HG03571 (cell line): ENCODE data around the gene HOXD4.
A peak's percentile ranks its signal among the peaks of the same experiment; 100 is the strongest.

Experiments
- ATAC-seq: cut with Tn5 transposase; IDR thresholded peaks from one replicate; pipeline ENCODE4 v1.9.1; 2021; ENCODE audit not compliant: unreplicated experiment

Gene HOXD4

DNA sequence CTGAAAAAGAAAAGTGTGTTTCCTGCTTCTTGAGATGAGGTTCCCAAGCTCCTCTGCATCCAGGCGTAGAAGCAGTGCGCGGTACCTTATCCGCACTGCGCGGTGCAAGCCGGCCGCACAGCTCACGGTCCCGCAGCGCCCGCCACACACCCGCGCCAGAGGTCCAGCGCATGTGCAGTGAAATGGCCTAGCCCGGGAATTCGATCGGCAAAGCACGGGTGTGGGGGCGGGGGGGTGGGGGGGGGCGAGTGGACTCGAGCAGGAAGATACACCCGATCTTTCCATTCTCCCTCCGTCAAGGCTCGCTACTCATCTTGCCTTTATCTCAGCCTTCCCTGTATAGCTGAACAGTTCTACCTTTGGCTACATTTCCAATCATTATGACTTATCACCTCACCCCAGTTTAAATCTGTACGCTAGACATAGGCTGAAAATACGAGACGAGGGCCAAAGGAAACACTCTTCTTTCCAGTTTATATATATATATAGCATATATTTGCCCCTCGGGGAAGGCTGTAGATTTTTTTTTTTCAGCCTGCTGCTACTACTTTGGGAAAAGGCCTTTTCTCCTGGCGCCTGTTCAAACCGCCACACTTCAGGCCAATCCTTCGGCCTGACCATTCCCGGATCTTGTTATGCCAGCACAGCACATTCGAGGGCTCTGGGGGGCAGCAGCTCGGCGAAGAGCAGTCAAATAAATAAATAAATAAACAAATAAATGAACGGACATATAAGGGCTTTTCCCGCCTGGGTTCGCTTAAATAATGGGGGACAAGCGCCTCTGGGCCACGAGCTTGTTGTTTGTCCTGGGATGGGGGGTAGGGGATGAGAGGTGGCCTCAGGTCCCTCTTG is 11.5 kb upstream of the HOXD4 start:
- no peak for ATAC-seq

DNA sequence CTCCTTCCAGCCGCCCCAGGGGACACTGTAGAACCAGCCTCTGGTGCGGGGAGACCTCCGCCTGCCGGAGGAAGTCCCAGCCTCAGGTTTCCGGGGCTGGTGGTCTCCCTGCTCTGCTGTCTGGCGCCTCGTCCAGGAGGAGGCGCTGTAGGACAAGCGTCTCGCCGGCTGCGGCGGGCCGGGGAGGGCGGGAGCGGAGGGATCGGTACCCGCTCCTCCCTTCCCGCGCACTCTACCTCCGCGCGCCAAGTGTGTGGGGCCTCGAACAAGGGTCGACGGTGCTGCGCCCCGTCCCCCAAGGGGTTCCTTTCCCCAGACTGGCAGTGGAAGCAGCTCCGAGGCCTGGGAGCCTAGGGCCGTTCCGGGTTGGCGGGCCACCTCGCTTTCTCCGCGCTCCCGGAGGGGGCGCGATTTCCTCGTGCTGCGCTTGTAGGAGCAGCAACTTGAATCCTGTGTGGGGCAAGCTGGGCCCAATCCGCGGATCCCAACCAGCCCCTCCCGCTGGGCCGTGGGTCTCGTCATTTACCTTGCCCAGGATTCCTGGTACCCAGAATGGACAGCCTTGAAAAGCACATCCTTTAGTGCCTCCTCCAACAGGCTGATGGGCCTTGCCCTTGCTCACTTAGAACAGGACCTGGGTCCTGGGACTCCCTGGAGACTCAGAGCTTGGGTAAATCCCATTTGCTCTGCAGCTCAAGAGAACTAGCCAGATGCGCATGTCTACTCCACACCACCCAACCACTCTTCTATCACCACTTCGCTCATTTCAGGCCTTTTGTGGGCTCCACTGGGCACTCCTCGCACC is 10.6 kb upstream of the HOXD4 start:
- ATAC-seq, result peak; percentile 93

DNA sequence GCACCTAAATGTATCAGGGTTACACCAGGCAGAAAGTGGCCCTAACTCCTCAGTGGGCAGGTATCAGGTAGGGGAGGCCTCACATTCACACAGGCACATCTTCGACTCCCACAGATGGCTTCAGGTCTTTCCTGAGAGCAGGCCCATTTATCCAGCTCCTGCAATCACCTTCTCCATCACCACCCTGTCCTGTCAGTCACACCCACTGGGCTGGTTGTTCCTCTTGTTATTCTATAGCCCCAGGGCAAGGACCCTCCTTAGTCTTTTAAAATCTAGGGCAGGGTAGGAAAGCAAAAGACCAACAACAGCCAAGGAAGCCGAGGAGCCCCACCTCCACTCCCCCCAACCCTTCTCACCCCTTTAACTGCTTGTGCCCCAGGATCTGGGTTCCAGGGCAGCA is 9.1 kb upstream of the HOXD4 start:
- ATAC-seq, result no peak

DNA sequence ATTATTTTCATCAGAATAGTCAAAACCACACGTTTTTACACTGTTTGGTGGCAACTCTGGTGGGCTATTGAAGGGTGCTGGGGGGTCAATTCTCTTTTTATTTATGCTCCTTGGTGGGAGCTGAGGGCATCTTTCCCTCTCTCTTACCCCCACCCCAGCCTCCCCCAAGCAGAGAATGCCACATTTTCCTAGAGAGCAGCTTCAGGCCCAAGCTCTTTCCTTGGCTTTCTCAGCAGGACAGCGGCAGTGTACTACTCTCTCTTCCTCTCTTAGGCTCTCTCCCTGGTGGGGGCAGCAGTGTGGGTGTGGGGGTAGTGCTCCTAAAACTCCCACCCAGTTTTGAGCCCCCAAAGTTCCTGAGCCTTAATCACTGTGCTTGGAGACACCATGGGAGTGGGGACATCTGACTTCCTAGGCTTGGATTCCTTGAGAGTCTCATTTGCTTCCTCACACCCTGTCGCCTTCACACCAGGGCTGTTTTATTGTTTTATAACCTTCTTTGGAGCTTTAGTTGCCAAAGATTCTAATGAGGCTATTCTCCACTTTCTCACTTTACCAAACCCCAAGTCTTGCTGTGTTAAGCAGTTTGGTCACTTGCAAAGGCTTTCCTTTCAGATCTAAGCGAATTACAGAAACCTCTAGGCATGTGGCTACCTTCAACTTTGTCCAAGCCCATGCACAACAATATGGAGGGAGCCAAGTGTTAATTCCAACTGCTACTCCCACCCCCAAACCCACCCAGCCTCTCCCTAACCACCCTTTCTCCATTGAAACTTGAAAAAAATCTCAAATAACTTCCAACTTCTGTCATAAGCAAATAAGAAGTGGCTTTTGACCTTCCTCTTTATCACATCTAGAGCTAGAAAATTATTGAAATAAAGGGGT is 6.0 kb upstream of the HOXD4 start:
- ATAC-seq, result no peak

DNA sequence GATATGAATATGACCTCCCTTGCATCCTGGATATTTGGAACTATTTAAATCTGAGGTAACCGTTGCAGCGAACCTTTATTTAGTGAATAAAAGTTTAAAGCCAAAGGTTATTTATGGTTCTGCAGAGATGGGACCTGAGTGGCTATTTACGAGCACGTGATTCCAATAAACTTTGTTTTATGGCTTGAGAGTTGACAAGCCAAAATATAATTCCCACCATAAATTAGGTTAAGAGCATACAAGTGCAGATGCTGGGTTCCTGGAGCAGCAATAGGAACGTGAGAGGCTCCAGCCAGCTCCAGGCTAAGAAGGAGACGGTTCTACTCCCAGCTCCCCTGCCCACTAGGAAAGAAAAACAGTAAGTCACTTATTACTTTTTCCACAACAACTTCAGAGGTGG is 5.2 kb upstream of the HOXD4 start:
- no peak for ATAC-seq

DNA sequence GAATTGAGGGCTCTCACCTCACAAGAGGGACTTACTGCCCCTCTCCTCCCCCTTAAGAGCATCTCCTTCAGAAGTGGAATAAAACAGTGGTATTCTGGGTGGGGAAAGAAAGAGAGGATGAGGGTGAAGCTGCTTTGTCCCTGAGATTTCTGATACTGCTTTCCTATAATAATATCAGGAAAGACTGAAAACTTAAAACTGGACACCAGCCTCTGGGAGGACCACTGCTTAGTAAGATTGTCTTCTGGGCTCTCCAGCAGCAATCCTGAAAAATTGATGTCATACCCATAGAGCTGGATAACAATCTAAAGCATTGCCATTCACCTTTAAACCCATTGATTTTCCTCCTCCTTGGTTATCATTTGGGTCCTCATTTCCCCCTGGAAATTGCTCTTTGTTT is 4.7 kb upstream of the HOXD4 start:
- ATAC-seq, result no peak

DNA sequence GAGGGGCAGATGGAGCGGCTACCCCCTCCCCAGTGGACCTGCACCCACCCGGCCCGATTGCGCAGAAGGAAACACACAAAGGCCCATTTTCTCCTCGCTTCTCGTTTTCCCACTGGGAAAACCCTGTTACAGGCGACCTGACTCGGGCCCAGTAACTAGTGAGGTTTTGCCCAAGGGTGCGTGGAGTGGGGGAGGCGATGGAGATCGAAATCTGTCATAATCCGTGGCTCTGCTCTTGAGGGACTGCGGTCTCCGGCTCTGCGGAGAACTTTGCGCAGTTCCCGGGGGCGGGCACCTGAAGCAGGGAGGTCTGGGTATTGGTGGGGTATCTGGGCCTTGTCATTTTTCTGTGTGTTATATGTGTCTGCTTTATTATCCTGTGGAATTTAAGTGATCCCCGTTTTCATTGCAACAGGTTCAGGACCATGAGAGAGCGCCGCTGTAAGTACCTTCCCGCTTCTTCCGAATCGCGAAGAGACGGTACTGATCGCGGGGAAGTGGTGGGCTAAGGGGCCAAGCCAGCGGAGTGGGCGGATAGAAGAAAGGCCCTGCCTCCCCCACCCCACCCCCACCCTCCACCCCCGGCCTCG is 4.0 kb upstream of the HOXD4 start:
- ATAC-seq, result no peak

DNA sequence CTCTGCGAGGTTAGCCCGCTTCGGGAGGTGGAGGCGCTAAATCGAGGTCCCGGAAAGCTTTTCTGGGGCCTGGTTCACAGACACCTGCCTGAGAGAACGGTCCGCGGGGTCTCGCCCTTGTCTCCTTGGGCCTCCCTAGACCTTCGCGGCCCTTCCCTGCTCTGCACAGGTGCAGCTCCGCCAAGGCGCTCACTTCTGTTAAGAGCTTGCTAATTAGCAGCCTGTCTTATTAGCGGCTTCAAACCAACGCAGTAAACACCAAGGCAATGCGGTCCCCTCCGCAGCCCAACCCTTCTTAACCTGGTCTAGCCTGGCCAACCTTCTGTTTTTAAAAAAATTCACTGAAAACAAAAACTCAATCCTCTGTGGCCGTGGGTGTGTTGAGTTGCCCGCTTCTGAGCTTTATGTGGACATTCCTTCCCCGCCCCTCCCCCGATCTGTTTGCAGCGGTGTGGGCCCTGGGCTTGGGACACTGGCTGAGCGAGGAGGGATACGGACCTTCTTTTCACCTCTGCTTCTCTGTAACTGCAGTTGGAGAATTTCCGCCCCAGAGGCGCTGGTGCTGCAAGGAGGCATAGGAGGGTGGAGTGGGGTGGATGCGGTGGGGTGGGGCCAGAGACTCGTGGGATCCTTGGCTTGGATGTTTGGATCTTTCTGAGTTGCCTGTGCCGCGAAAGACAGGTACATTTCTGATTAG is 3.4 kb upstream of the HOXD4 start:
- ATAC-seq, result no peak

DNA sequence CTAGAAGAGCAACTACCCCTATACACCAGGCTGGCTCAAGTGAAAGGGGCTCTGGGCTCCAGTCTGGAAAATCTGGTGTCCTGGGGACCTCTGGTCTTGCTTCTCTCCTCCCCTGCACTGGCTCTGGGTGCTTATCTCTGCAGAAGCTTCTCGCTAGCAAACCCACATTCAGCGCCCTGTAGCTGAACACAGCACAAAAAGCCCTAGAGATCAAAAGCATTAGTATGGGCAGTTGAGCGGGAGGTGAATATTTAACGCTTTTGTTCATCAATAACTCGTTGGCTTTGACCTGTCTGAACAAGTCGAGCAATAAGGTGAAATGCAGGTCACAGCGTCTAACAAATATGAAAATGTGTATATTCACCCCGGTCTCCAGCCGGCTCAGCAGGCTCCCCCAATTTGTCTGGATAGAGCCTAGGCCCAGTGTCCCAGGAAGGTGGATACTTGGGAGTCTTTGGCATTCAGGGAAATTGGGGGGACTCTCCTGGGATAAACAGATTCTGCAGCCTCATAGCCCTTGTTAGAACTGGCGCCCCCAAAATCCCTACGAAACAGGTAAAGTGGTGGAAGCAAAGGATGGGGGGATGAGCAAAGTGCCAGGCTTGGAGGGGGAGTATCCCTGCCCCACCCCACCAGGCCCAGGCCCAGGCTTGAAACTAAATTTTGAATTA is 2.5 kb upstream of the HOXD4 start:
- no peak for ATAC-seq

DNA sequence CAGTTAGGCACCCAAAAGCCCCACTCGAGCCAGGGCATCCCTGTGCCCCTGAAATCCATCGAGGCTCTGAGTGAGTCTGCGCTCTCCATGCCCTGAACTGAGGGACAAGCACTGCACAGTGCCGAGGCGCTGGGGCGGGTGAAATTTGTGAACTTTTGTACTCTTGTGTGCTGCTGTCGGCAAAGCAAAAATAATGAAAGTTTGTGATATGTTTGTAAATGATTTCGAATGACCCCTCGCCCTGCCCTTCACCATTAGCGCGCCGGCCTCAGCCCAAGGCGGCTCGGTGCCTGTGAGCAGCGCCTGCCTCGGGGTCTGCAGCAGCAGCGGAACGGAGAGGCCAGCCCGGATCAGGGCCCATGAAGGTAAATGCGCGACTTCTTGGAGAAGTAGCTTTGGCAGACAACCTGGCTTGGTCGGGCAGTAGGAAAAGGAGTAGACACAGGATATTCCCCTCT is 1.8 kb upstream of the HOXD4 start:
- ATAC-seq, result no peak

DNA sequence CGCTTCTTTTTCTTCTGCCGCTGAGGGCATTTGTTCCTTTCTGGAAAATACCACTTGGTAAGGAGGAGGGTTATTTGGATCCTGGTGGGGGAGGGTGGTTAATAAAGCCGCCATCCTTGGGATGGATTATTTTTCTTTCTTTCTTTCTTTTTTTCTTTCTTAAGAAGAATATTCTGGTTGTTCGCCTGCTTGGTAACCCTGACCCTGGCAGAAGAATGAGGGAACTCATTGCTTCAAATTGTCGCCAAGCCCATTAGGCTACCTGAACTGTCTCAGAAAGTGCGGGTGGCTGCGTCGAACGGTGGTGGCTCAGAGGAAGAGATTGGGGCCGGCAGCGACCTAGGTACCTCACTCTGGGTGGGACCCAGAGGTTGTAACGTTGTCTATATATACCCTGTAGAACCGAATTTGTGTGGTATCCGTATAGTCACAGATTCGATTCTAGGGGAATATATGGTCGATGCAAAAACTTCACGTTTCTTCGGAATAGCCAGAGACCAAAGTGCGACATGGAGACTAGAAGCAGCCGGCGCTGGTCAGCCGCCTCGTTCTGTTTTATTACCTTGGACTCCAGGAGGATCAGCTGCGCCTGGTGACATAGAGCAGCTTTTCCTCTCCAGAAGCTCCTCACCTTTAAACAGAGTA is 1.3 kb upstream of the HOXD4 start:
- no peak for ATAC-seq

DNA sequence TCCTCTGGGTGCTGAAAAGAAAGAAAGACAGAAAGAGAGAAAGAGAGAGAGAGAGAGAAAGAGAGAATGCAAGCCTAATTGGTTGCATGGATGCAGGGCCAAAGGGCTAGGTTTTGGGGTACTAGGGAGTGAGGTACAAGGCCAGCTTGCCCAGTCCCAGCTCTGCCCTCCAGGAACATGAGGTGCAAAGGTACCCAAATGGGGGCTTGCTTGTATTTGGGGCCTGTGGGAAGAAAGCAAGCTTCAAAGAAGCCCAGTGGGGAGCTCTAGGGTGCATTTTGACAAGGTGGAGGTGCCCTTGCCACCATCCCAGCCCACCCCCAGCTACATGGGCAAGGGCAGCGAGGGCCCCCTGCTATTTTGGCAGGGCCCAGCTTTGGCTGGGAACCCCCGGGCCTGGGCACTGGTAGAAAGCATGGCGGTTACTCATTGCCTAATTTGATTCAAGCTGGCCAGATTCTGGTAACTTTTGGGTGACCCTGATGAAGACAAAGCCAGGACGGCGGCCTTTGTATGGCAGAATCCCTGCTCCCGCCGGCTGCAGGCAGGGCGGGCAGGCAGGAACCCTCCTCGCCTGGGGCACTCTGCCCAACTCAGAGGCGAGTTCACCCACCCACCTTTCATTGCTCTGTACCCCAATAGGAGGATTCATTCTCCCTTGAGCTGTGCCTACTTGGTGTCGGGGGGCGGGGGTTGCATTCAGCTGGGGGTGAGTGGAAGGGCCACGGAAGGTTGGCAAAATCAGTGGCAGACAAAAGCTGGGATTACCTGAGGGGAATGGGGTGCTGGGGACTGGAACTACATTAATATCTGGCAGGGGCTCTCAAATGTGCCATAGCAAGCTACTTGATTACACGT is 537 bp upstream of the HOXD4 start:
- no peak for ATAC-seq

DNA sequence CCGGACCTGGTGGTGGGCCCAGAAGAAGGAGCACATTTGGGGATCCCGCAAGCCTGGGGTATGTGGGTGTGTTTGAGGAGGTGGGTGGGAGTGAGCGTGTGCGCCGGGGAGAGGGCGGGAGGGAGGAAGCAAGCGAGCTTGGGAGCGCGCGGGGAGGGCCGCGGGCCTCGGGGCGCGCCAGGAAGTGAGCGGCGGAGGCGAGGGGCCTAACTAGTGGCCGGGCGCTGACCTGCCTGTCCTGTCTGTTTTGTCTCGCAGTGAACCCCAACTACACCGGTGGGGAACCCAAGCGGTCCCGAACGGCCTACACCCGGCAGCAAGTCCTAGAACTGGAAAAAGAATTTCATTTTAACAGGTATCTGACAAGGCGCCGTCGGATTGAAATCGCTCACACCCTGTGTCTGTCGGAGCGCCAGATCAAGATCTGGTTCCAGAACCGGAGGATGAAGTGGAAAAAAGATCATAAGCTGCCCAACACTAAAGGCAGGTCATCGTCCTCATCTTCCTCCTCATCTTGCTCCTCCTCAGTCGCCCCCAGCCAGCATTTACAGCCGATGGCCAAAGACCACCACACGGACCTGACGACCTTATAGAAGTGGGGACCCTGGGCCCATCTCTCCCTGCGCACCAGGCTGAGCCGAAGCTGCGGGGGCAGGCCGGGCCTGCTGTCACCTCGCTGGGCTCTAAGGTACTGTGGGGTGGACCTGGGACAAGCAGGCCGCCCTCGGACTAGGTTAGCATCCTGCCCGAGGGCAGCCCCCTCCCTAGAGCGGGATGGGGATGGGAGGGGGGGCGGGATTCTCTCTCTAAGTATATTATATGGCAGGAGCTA is 1.2 kb downstream of the HOXD4 start:
- no peak for ATAC-seq

DNA sequence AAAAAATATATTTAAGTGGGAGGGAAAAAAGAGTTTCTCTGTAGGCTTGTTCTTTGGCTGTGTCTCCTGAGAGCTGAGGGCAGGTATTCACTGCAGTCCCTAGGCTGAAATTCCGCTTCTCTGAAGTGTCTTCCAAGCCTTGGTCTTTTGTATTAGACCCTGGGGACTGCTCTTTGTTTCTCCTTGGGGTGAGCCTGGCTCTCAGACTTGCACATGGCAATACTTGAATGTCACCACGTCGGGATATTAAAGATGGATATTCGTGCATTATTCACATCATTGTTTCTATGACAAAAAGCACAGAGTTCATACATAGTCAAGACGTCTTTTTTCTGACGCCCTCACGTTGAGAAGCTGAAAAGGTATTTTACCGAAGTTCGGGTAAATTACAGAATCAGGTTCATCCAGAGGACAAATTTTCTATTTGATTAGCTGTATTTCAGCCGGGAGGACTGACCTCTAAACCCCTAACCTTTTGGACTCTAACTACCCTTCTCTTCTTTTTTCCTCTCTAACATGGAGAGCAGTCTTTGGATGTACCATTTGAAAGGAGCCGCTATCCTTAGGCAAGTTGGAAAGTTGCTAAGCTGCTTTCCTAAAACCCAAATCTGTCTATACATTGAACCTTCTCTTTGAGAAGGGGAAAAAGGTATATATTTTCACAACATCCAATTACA is 3.4 kb downstream of the HOXD4 start:
- no peak for ATAC-seq

DNA sequence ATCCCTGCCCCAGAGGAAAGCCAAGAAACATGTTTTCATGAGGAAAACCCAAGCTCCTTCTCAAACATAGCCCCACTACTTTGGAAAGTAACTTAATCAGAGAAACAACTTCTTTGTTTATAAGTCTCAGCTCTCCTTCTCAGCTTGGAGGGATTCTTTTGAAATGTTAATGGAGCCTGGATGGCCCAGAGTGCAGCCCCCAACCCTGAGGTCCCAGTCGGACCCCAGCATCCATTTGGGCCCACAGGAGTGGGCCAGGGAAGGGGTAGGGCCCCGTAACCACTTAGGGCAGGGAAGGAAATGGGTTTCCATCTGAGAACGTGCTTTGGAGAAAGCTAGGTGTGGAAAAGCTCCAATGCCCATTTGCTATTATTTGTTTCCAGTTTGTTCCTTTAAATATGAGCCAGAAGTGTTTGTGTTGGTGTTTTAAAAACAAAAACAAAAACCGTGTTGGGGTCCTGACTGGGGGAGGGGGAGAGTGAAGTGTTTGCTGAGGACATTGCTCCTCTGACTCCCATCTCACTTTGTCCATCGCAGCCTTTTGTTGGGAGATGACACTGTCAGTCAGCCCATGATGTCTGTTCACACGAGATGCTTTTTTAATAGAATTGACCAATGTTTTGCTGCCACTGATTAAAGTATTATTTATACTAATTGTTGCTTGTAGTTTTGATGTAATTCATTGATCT is 4.2 kb downstream of the HOXD4 start:
- ATAC-seq, result no peak

DNA sequence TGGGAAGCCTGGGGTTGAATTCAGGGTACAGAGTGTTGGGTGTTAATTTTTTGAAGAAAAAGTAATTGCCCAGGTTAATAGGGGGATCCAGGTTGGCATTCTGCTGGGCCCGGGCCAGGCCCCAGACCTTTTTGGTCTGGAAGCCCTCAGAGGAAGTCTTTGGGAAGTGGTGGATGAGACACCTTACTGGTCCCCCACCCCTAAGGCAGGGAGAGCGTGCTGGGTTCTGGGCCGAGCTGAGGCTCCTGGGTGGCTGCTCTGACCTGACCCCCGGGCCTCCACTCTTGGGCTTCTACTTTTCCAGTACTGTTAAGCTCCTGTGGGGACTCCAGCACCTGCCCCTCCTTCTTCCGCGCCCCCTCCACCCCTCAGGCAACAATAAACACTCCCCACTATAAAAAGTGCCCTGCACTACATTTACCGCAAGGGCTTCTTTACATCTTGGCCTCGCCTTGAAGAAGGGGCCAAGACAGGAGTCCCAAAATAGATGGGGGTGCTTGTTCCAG is 5.0 kb downstream of the HOXD4 start:
- no peak for ATAC-seq
